ENCODE measurements around the gene FBLN7.
A peak's percentile ranks its signal among the peaks of the same experiment; 100 is the strongest.
"Not testable (repeated sequence)": the region's sequence is repeated elsewhere in the genome, so short reads cannot be mapped to it uniquely, and the experiment has no call there.

Gene FBLN7

GRCh38 chr2:112138159-112139032, at the start of gene FBLN7:
TSS of gene FBLN7 (plus strand) at chr2:112138385. CDS start at chr2:112138656, 271 bp downstream.
- Mint-ChIP-seq H3K27ac (no peak within 1 kb of the TSS), H3K9me3 (no peaks in the 10 kb centered on the region), H3K27me3 (peaks cover 43% of the 10 kb centered on the region), H3K4me1 (peaks cover 8% of the 10 kb centered on the region), H3K36me3 (peaks cover 6% of the 10 kb centered on the region), H3K4me3 (peak within 1 kb of the TSS; percentile 66)
- peak; percentile 39 for ATAC-seq

- Mint-ChIP-seq H3K27ac (no peak overlapping the region), H3K27me3 (no peaks in the 10 kb centered on the region), H3K36me3 (peaks cover 65% of the 10 kb centered on the region), H3K4me1 (peaks cover 32% of the 10 kb centered on the region), H3K4me3 (no peak overlapping the region), H3K9me3 (no peaks in the 10 kb centered on the region)
- ATAC-seq, result no peak
These were observed 48.8 kb upstream of the FBLN7 start for GRCh38 chr2:112089375-112089774.

- peaks cover 51% of the 10 kb centered on the region for H3K36me3 Mint-ChIP-seq
These were observed 45.7 kb upstream of the FBLN7 start for GRCh38 chr2:112092286-112093041.

DNA sequence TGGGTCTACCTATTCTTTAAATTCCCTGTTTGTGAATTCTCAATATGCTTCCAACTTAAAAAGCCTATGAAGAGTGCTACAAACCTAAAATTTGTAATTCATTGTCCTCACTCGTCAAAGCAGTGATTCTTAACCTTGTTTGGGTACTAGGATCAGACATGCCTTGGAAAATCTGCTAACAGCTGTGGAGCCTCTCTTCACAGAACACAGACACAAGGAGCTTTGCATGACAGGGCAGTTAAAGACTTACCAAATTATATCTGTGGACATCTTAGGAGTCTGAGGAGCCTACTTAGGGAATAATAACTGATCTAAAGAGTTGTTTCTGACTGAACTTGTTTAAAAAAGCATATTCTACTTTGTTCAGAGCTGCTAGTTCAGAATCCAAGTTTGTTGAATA, 45.0 kb upstream of the FBLN7 start:
- Mint-ChIP-seq H3K27ac (no peak overlapping the region), H3K9me3 (no peaks in the 10 kb centered on the region), H3K4me3 (no peak overlapping the region), H3K27me3 (no peaks in the 10 kb centered on the region), H3K4me1 (no peaks in the 10 kb centered on the region), H3K36me3 (peaks cover 52% of the 10 kb centered on the region)
- ATAC-seq, result no peak

More at GRCh38 chr2:112092286-112093041, 45.7 kb upstream of the FBLN7 start:
- ATAC-seq, result no peak
- Mint-ChIP-seq H3K9me3 (no peaks in the 10 kb centered on the region), H3K27ac (no peak overlapping the region), H3K4me1 (peaks cover 7% of the 10 kb centered on the region), H3K27me3 (no peaks in the 10 kb centered on the region), H3K4me3 (no peak overlapping the region)

DNA sequence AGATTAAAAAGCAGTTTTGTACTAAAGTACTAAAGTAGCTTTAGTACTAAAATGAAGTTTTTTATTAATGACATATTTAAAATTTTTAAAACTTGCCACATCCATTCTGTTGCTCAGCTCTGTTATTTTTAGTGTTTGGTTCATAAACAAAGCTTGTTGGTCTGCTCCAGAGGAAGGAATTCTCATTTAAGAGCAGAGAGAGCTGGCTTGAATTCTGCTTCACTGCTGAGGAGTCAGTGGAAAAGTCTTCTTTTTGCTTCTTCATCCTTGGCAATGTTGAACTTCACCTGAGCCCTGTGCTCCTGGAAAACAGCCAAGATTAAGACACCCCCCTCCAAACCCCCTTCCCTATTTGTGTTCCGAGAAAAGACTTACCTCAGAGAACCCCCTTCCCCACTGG, 42.5 kb upstream of the FBLN7 start:
- Mint-ChIP-seq H3K4me1 (no peaks in the 10 kb centered on the region), H3K4me3 (no peak overlapping the region), H3K36me3 (peaks cover 45% of the 10 kb centered on the region), H3K27ac (no peak overlapping the region), H3K9me3 (no peaks in the 10 kb centered on the region), H3K27me3 (no peaks in the 10 kb centered on the region)
- no peak for ATAC-seq

DNA sequence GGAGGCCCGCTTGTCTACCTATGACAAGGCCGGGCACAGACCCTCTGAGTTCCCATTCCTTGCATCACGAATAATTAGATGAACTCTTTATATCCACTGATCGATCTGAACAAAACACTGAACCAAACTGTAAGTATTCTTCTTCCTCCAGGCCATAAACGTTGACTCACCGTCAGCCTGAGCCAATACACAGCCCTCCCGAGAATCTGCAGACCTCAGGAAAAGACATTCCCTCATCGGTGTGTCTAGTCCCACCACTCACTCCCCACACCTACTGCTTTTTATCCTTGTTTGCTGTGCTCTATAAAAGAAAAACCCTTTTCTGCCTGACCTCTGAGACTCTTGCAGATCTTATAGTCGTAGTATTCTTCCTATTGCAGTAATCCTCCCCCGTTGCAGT, 42.1 kb upstream of the FBLN7 start:
- H3K36me3 Mint-ChIP-seq, result peaks cover 42% of the 10 kb centered on the region
- no peak for ATAC-seq
- no peak overlapping the region for H3K27ac Mint-ChIP-seq

DNA sequence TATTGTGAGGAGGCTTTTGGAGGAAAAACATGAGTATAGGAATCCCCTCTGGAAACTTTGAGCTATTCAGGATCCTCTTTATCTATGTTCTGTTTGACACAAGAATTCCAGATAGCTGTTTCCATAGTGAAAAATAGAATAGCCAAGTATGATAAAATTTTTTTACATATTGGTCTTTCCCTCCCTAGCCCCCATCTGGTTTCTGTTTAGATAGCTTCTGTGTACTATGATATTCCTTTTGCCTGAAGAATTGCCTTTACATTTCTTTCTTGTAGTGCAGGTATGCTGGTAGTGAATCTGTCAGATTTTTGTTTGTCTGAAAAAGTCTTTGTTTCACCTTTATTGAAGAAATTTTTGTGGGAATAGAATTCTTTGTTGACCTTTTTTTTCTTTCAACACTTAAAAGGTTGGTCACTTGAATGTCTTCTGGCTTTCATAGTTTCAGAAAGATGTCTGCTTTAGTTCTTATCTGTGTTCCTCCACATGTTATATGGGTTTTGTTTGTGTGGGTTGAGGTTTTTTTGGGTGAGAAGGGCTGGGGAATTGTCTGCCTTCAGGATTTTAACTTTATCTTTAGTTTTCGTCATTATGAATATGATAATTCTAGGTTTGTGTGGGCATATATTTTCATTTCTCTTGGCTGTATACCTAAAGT, 29.9 kb upstream of the FBLN7 start:
- Mint-ChIP-seq H3K36me3 (peaks cover 89% of the 10 kb centered on the region), H3K27ac (no peak overlapping the region), H3K27me3 (no peaks in the 10 kb centered on the region), H3K9me3 (peaks cover 13% of the 10 kb centered on the region), H3K4me1 (no peaks in the 10 kb centered on the region), H3K4me3 (no peak overlapping the region)
- ATAC-seq, result no peak

More for the DNA sequence above, 42.1 kb upstream of the FBLN7 start:
- H3K4me3 Mint-ChIP-seq, result no peak overlapping the region
- H3K27me3 Mint-ChIP-seq, result no peaks in the 10 kb centered on the region
- H3K4me1 Mint-ChIP-seq, result no peaks in the 10 kb centered on the region
- H3K9me3 Mint-ChIP-seq, result no peaks in the 10 kb centered on the region

GRCh38 chr2:112109278-112109677, 28.9 kb upstream of the FBLN7 start:
- H3K9me3 Mint-ChIP-seq, result peaks cover 13% of the 10 kb centered on the region
- no peak overlapping the region for H3K4me3 Mint-ChIP-seq
- no peak for ATAC-seq

GRCh38 chr2:112110966-112111365, 27.2 kb upstream of the FBLN7 start:
- Mint-ChIP-seq H3K4me1 (no peaks in the 10 kb centered on the region), H3K27me3 (no peaks in the 10 kb centered on the region), H3K4me3 (no peak overlapping the region), H3K9me3 (peaks cover 13% of the 10 kb centered on the region), H3K36me3 (peaks cover 77% of the 10 kb centered on the region), H3K27ac (no peak overlapping the region)
- no peak for ATAC-seq

More at GRCh38 chr2:112109278-112109677, 28.9 kb upstream of the FBLN7 start:
- Mint-ChIP-seq H3K27me3 (no peaks in the 10 kb centered on the region), H3K36me3 (peaks cover 82% of the 10 kb centered on the region), H3K27ac (no peak overlapping the region), H3K4me1 (no peaks in the 10 kb centered on the region)

DNA sequence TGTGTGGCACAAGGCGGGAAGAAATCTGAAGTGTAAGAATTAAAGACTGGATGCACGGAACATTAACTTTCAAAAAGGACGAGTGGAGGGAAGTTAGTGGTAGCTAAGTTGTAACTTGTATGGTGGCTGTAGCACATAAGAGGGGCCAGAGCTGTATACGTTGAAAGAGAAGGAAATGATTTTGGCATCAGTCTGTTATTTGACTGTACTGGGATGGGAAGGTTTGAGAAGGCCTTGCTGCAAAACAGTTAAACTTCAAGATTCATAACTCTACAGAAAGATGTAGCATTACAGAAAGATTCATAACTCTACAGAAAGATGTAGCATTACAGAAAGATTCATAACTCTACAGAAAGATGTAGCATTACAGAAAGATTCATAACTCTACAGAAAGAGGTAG, 24.8 kb upstream of the FBLN7 start:
- ATAC-seq, H3K4me1 Mint-ChIP-seq, H3K9me3 Mint-ChIP-seq, H3K27me3 Mint-ChIP-seq, H3K4me3 Mint-ChIP-seq, H3K27ac Mint-ChIP-seq: not testable (repeated sequence)
- peaks cover 65% of the 10 kb centered on the region for H3K36me3 Mint-ChIP-seq

GRCh38 chr2:112118148-112118547, 20.0 kb upstream of the FBLN7 start:
- no peak for ATAC-seq
- Mint-ChIP-seq H3K9me3 (peaks cover 3% of the 10 kb centered on the region), H3K4me3 (no peak overlapping the region), H3K27me3 (no peaks in the 10 kb centered on the region), H3K4me1 (no peaks in the 10 kb centered on the region), H3K27ac (no peak overlapping the region), H3K36me3 (peaks cover 40% of the 10 kb centered on the region)

DNA sequence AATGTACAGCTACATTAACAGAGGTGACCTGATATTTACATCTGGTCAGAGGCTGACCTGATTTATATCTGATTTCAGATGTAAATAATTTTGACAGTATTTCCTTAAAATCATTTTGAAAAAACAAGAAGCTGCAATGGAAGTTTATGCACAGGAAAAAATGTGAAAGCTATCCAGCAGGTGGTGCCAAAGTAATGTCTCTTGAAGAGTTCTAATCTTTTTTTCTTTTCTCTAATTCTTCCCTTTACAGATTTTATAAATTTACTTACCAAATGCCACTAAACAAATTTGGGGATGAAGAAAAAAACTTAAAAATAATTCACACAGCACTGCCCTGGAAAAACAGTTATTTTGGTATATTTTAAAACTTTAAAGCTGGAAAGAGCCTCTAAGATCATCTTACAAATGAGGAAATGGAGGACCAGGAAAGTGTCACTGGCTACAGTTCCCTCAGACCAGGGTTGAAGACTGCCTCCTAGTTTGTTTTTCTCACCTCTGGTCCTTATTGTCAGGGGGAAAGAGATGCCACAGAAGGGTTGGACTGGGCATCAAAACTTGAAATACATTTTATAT, 16.4 kb upstream of the FBLN7 start:
- ATAC-seq, result no peak
- no peak overlapping the region for H3K27ac Mint-ChIP-seq
- peaks cover 49% of the 10 kb centered on the region for H3K36me3 Mint-ChIP-seq

GRCh38 chr2:112129060-112129459, 9.1 kb upstream of the FBLN7 start:
- Mint-ChIP-seq H3K4me3 (no peak overlapping the region), H3K27me3 (no peaks in the 10 kb centered on the region), H3K4me1 (no peaks in the 10 kb centered on the region), H3K9me3 (peaks cover 18% of the 10 kb centered on the region), H3K36me3 (peaks cover 28% of the 10 kb centered on the region), H3K27ac (no peak overlapping the region)
- ATAC-seq, result no peak

More for the DNA sequence above, 16.4 kb upstream of the FBLN7 start:
- no peaks in the 10 kb centered on the region for H3K27me3 Mint-ChIP-seq
- H3K4me3 Mint-ChIP-seq, result no peak overlapping the region
- H3K9me3 Mint-ChIP-seq, result peaks cover 14% of the 10 kb centered on the region
- no peaks in the 10 kb centered on the region for H3K4me1 Mint-ChIP-seq

GRCh38 chr2:112133344-112133743, 4.8 kb upstream of the FBLN7 start:
- H3K36me3 Mint-ChIP-seq, result peaks cover 19% of the 10 kb centered on the region

DNA sequence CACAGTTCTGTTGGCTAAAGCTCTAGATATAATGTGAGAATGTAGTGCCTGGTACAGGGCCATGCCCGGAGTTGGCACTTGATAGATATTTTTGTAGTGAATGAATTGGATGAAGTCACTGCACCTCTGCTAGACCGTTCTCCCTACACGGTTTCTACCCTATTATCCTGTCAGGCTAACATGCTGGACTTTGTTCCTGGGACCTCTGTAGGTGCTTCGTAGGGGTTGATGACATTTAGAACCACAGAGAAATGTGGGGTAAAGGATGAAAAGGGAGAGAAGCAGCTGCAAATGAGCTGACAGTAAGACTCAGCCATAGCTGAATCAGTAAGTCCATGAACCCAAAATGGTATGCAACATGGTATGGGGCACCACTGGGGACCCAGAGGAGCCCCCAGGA, 4.1 kb upstream of the FBLN7 start:
- Mint-ChIP-seq H3K4me1 (peaks cover 8% of the 10 kb centered on the region), H3K36me3 (peaks cover 15% of the 10 kb centered on the region), H3K27ac (no peak overlapping the region), H3K27me3 (peaks cover 28% of the 10 kb centered on the region), H3K9me3 (peaks cover 7% of the 10 kb centered on the region), H3K4me3 (no peak overlapping the region)
- no peak for ATAC-seq

More at GRCh38 chr2:112133344-112133743, 4.8 kb upstream of the FBLN7 start:
- peaks cover 28% of the 10 kb centered on the region for H3K27me3 Mint-ChIP-seq
- H3K4me3 Mint-ChIP-seq, result no peak overlapping the region
- peaks cover 9% of the 10 kb centered on the region for H3K9me3 Mint-ChIP-seq
- peaks cover 8% of the 10 kb centered on the region for H3K4me1 Mint-ChIP-seq
- ATAC-seq, result no peak
- no peak overlapping the region for H3K27ac Mint-ChIP-seq

Data from stimulated activated memory B cell treated with anti-CD40 and anti-IgM and Interleukin-4, amounts not matched to agents 10 μg/mL and 1 μg/mL and 100 μg/mL, for 72 hours (primary cell).